Activated T-helper 17 cell treated with anti-CD3 and anti-CD28 coated beads, Interleukin-2, amount 50 U/mL, for 72 hours (primary cell): ENCODE measurements around the gene RAB5A. TPM values are rescaled to one million over a fixed set of nuclear protein-coding genes. Genes with fewer than 3 reads are reported as not detected.
"Not testable (repeated sequence)": the region's sequence is repeated elsewhere in the genome, so short reads cannot be mapped to it uniquely, and the experiment has no call there.

ENCODE experiments used
- ATAC-seq: fragments of 150-1000 bp; cut with Tn5 transposase; replicated peaks from 2 replicates; pipeline ENCODE4 v1.10.0; 2021; ENCODE audit warnings: mild to moderate bottlenecking, moderate library complexity
- H3K27ac Mint-ChIP-seq: one replicate; pipeline ENCODE4 v1.8.0; 2022; ENCODE audit warnings: mixed read lengths
- H3K27me3 Mint-ChIP-seq: one replicate; pipeline ENCODE4 v1.8.0; 2022; ENCODE audit warnings: mixed read lengths
- H3K36me3 Mint-ChIP-seq: one replicate; pipeline ENCODE4 v1.8.0; 2022; ENCODE audit warnings: low read depth, mild to moderate bottlenecking, mixed read lengths
- H3K4me1 Mint-ChIP-seq: one replicate; pipeline ENCODE4 v1.8.0; 2022; ENCODE audit warnings: mixed read lengths
- H3K4me3 Mint-ChIP-seq: one replicate; pipeline ENCODE4 v1.8.0; 2022; ENCODE audit warnings: mild to moderate bottlenecking, mixed read lengths
- H3K9me3 Mint-ChIP-seq: one replicate; pipeline ENCODE4 v1.8.0; 2022; ENCODE audit warnings: mixed read lengths
- total RNA-seq, 2 donors: library from RNA; stranded (reverse); gene quantifications; one replicate each; pipeline ENCODE4 v1.2.3, GENCODE V29; 2022

Gene RAB5A
- total RNA-seq, 2 donors from 2014 or later = 53.6 to 55.7 TPM

GRCh38 chr3:19937459-19938294, 9.2 kb upstream of the RAB5A start:
- peaks cover 5% of the 10 kb centered on the region for H3K27me3 Mint-ChIP-seq

DNA sequence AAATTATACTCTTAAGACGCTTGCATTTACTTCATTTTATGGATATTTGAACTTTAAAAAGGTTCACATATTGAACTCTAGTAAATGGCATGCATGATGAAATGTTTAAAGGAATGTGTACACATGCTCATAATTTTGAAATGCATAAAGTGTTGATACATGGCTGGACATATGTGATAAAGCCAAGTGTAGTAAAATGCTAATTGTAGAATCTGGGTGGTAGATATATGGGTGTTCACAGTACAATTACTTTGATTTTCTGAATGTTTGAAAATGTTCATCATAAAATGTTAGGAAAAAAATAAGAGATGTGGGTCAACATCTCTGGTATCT, 8.6 kb upstream of the RAB5A start:
- no peaks in the 10 kb centered on the region for H3K36me3 Mint-ChIP-seq
- H3K4me3 Mint-ChIP-seq = no peak overlapping the region
- no peak overlapping the region for H3K27ac Mint-ChIP-seq
- H3K4me1 Mint-ChIP-seq = peaks cover 11% of the 10 kb centered on the region
- H3K9me3 Mint-ChIP-seq = peaks cover 4% of the 10 kb centered on the region
- ATAC-seq = no peak
- H3K27me3 Mint-ChIP-seq = peaks cover 5% of the 10 kb centered on the region

More at GRCh38 chr3:19937459-19938294, 9.2 kb upstream of the RAB5A start:
- Mint-ChIP-seq H3K27ac (peak overlapping the region; percentile 28), H3K9me3 (peaks cover 4% of the 10 kb centered on the region), H3K4me3 (peak overlapping the region; percentile 2), H3K4me1 (peaks cover 15% of the 10 kb centered on the region), H3K36me3 (no peaks in the 10 kb centered on the region)
- ATAC-seq = peak; percentile 91

DNA sequence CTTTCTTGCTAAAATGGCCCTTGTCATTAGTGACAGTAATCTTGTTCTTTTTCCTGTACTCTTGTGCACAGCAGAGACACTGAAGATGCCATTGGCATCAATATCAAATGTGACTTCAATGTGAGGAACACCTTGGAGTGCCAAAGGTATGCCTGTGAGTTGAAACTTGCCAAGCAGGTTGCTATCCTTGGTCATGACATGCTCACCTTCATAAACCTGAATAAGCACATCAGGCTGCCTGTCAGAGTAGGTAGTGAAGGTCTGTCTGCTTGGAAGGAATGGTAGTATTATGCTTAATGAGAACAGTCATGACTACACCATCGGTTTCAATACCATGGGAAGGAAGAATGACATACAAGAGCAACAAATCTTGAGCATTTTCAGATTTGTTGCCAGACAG, 6.3 kb upstream of the RAB5A start:
- no peak for ATAC-seq
- H3K4me1 Mint-ChIP-seq = peaks cover 4% of the 10 kb centered on the region
- no peaks in the 10 kb centered on the region for H3K9me3 Mint-ChIP-seq
- no peaks in the 10 kb centered on the region for H3K36me3 Mint-ChIP-seq
- H3K27ac Mint-ChIP-seq = no peak overlapping the region
- H3K4me3 Mint-ChIP-seq = no peak overlapping the region
- no peaks in the 10 kb centered on the region for H3K27me3 Mint-ChIP-seq

GRCh38 chr3:19945534-19945933, 1.4 kb upstream of the RAB5A start:
- no peaks in the 10 kb centered on the region for H3K9me3 Mint-ChIP-seq

GRCh38 chr3:19945969-19946831, 697 bp upstream of the RAB5A start:
- Mint-ChIP-seq H3K27me3 (no peaks in the 10 kb centered on the region), H3K9me3 (no peaks in the 10 kb centered on the region), H3K4me1 (peaks cover 8% of the 10 kb centered on the region), H3K36me3 (peaks cover 44% of the 10 kb centered on the region), H3K27ac (peak overlapping the region; percentile 92), H3K4me3 (peak overlapping the region; percentile 82)
- ATAC-seq = peak; percentile 8

More at GRCh38 chr3:19945534-19945933, 1.4 kb upstream of the RAB5A start:
- H3K4me1 Mint-ChIP-seq = peaks cover 8% of the 10 kb centered on the region
- no peaks in the 10 kb centered on the region for H3K27me3 Mint-ChIP-seq
- no peak for ATAC-seq
- peaks cover 37% of the 10 kb centered on the region for H3K36me3 Mint-ChIP-seq
- H3K4me3 Mint-ChIP-seq = peak overlapping the region; percentile 82
- H3K27ac Mint-ChIP-seq = peak overlapping the region; percentile 92

- Mint-ChIP-seq H3K4me1 (peaks cover 14% of the 10 kb centered on the region), H3K9me3 (no peaks in the 10 kb centered on the region), H3K36me3 (peaks cover 59% of the 10 kb centered on the region), H3K27ac (peak overlapping the region; percentile 92), H3K4me3 (peak overlapping the region; percentile 82), H3K27me3 (no peaks in the 10 kb centered on the region)
- ATAC-seq = peak; percentile 46
Observed at GRCh38 chr3:19947549-19948225, 790 bp downstream of the RAB5A start.

DNA sequence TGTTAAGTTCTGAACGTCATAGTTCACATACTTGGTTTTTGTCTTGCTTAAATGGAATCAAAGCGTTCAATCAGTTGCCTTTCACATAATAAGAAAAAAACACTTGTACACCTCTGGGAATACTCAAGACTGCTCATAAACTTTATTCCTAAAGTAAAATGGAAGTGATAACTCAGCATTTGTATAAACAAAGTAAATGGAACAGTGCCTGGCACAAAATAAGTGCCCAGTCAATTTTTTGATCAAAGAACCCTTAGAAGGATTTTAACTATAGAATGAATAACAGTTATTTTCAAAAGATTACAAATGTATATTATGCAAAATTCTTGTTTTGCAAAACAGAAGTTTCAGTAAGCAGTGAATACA, 1.3 kb downstream of the RAB5A start:
- Mint-ChIP-seq H3K9me3 (no peaks in the 10 kb centered on the region), H3K27ac (peak overlapping the region; percentile 92), H3K36me3 (peaks cover 64% of the 10 kb centered on the region), H3K4me3 (peak overlapping the region; percentile 82), H3K27me3 (no peaks in the 10 kb centered on the region), H3K4me1 (peaks cover 14% of the 10 kb centered on the region)
- no peak for ATAC-seq

DNA sequence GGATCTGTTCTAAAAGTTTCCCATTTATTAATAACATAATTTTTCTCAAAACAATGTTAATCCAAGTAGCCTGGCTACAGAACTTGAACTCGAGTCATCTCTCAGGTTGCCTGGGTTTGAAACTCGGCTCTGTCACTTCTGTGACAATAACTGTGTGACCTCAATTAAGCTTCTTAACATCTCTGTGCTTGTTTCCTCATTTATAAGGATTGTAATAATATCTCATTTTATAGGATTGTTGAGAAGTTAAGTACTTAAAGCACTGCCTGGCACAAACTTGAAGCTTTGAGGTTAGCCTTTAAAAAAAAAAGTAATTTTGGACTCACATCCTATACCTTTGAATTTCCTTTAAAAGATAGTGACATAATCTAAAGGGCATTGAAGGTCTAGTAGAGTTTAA, 3.4 kb downstream of the RAB5A start:
- no peak overlapping the region for H3K27ac Mint-ChIP-seq
- no peaks in the 10 kb centered on the region for H3K9me3 Mint-ChIP-seq
- peaks cover 85% of the 10 kb centered on the region for H3K36me3 Mint-ChIP-seq
- H3K4me3 Mint-ChIP-seq = no peak overlapping the region
- H3K4me1 Mint-ChIP-seq = peaks cover 14% of the 10 kb centered on the region
- no peaks in the 10 kb centered on the region for H3K27me3 Mint-ChIP-seq
- no peak for ATAC-seq

DNA sequence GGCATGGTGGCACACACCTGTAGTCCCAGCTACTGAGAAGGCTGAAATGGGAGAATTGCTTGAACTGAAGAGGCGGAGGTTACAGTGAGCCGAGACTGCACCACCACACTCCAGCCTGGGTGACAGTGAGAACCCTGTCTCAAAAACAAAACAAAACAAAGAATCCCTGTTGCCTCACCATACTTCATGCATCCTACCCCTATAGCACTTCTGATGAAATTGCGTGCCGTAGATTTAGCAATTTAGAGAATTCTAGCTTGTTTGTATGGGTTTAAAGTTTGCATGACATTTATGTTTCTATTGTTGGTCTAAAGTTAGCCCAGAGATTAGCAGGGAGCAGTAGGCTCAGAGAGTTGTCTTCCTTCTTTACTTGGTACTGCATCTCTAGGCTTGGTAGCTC, 7.8 kb downstream of the RAB5A start:
- Mint-ChIP-seq H3K9me3 (no peaks in the 10 kb centered on the region), H3K27me3 (no peaks in the 10 kb centered on the region), H3K36me3 (peaks cover 96% of the 10 kb centered on the region), H3K4me3 (no peak overlapping the region), H3K4me1 (peaks cover 17% of the 10 kb centered on the region), H3K27ac (peak overlapping the region; percentile 48)
- ATAC-seq = no peak

DNA sequence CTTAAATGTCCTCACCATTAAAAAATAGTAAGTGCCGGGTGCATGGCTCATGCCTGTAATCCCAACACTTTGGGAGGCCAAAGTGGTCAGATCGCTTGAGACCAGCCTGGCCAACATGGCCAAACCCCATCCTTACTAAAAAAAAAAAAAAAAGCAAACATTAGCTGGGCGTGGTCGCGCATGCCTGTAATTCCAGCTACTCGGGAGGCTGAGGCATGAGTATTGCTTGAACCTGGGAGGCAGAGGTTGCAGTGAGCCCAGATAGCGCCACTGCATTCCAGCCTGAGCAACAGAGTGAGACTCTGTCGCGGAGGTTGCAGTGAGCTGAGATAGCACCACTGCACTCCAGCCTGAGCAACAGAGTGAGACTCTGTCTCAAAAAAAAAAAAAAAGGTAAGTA, 10.5 kb downstream of the RAB5A start:
- ATAC-seq, H3K27ac Mint-ChIP-seq, H3K4me3 Mint-ChIP-seq, H3K9me3 Mint-ChIP-seq, H3K27me3 Mint-ChIP-seq: not testable (repeated sequence)
- Mint-ChIP-seq H3K4me1 (peaks cover 15% of the 10 kb centered on the region), H3K36me3 (peaks cover 92% of the 10 kb centered on the region)

GRCh38 chr3:19959505-19959904, 12.6 kb downstream of the RAB5A start:
- H3K27me3 Mint-ChIP-seq = no peaks in the 10 kb centered on the region
- H3K27ac Mint-ChIP-seq = peak overlapping the region; percentile 43
- ATAC-seq = no peak
- H3K4me1 Mint-ChIP-seq = peaks cover 15% of the 10 kb centered on the region
- H3K4me3 Mint-ChIP-seq = no peak overlapping the region
- H3K9me3 Mint-ChIP-seq = no peaks in the 10 kb centered on the region
- peaks cover 83% of the 10 kb centered on the region for H3K36me3 Mint-ChIP-seq

- Mint-ChIP-seq H3K4me3 (no peak overlapping the region), H3K4me1 (peaks cover 14% of the 10 kb centered on the region), H3K27ac (no peak overlapping the region), H3K9me3 (no peaks in the 10 kb centered on the region), H3K36me3 (peaks cover 71% of the 10 kb centered on the region), H3K27me3 (no peaks in the 10 kb centered on the region)
- ATAC-seq = no peak
Observed at GRCh38 chr3:19960696-19961095, 13.8 kb downstream of the RAB5A start.

DNA sequence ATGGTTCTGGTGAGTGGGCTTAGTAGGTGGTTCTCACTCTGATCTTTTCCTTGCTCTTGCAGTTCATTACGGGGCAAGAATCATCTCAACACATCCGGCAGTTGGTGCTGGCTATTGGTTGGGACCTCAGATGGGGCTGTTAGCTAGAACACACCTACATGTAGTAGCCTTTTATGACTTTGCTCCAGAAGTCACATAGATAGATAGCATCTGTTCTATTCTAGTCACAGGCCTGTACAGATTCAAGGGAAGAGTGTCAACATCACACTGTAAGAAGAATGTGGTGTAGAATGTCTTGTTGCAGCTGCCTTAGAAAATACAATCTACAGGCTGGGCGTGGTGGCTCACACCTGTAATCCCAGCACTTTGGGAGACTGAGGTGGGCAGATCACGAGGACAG, 15.1 kb downstream of the RAB5A start:
- ATAC-seq = no peak
- Mint-ChIP-seq H3K36me3 (peaks cover 70% of the 10 kb centered on the region), H3K27me3 (no peaks in the 10 kb centered on the region), H3K9me3 (no peaks in the 10 kb centered on the region), H3K4me1 (peaks cover 17% of the 10 kb centered on the region), H3K27ac (no peak overlapping the region), H3K4me3 (no peak overlapping the region)

GRCh38 chr3:19967208-19967607, 20.3 kb downstream of the RAB5A start:
- ATAC-seq = no peak
- Mint-ChIP-seq H3K27ac (no peak overlapping the region), H3K4me1 (peaks cover 19% of the 10 kb centered on the region), H3K36me3 (peaks cover 69% of the 10 kb centered on the region), H3K27me3 (no peaks in the 10 kb centered on the region), H3K9me3 (no peaks in the 10 kb centered on the region), H3K4me3 (no peak overlapping the region)
